ENCODE data around the gene CREB5. TPM values are rescaled to one million over a fixed set of nuclear protein-coding genes. Genes with fewer than 3 reads are reported as not detected.

CREB5 gene
- total RNA-seq, 1 donor from 2014 or later, result 25.7 TPM

- no peak overlapping the region for H3K4me3 ChIP-seq (ENCODE audit: low read depth, low read length)
- TF ChIP-seq, protein P1, sequence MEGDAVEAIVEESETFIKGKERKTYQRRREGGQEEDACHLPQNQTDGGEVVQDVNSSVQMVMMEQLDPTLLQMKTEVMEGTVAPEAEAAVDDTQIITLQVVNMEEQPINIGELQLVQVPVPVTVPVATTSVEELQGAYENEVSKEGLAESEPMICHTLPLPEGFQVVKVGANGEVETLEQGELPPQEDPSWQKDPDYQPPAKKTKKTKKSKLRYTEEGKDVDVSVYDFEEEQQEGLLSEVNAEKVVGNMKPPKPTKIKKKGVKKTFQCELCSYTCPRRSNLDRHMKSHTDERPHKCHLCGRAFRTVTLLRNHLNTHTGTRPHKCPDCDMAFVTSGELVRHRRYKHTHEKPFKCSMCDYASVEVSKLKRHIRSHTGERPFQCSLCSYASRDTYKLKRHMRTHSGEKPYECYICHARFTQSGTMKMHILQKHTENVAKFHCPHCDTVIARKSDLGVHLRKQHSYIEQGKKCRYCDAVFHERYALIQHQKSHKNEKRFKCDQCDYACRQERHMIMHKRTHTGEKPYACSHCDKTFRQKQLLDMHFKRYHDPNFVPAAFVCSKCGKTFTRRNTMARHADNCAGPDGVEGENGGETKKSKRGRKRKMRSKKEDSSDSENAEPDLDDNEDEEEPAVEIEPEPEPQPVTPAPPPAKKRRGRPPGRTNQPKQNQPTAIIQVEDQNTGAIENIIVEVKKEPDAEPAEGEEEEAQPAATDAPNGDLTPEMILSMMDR (conservative IDR thresholded peaks at IDR 0.05; ENCODE audit: low read depth, low read length), result no peak
- no peak for DNase-seq (ENCODE audit: low read depth)
Measured at GRCh38 chr7:28654110-28654509, 241.8 kb downstream of the CREB5 start.

GRCh38 chr7:28656529-28656928, 244.2 kb downstream of the CREB5 start:
- TF ChIP-seq, protein P1 (conservative IDR thresholded peaks at IDR 0.05; ENCODE audit: low read depth, low read length), result no peak
- DNase-seq (ENCODE audit: low read depth), result no peak
- H3K4me3 ChIP-seq (ENCODE audit: low read depth, low read length), result no peak overlapping the region

DNA sequence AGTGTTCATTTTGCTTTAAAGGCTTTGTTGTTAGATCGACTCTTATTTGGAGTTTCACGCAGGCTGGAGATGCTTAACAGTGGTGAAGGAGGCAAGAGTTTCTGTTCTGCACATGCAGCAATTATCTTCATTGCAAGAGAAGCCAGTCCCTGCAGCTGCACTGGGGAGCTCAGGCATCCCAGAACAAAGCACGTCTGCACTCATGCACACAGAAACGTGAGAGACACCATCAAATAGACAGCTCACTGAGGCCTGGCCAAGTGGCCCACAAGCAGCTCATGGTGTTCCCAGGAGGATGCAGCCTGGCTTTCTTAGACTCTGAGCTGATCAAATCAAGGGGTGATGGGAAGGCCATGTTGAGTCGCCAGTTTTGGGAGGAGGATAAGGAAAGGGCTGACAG, 246.1 kb downstream of the CREB5 start:
- no peak overlapping the region for H3K4me3 ChIP-seq (ENCODE audit: low read depth, low read length)
- DNase-seq (ENCODE audit: low read depth), result no peak
- TF ChIP-seq, protein P1 (conservative IDR thresholded peaks at IDR 0.05; ENCODE audit: low read depth, low read length), result no peak

- TF ChIP-seq, protein P1 (conservative IDR thresholded peaks at IDR 0.05; ENCODE audit: low read depth, low read length), result no peak
- DNase-seq (ENCODE audit: low read depth), result no peak
- no peak overlapping the region for H3K4me3 ChIP-seq (ENCODE audit: low read depth, low read length)
Measured at GRCh38 chr7:28660132-28660531, 247.8 kb downstream of the CREB5 start.

GRCh38 chr7:28661826-28662595, 249.7 kb downstream of the CREB5 start:
- TF ChIP-seq, protein P1 (conservative IDR thresholded peaks at IDR 0.05; ENCODE audit: low read depth, low read length), result no peak
- DNase-seq (ENCODE audit: low read depth), result no peak
- no peak overlapping the region for H3K4me3 ChIP-seq (ENCODE audit: low read depth, low read length)

GRCh38 chr7:28666154-28666553, 253.8 kb downstream of the CREB5 start:
- DNase-seq (ENCODE audit: low read depth), result no peak
- TF ChIP-seq, protein P1 (conservative IDR thresholded peaks at IDR 0.05; ENCODE audit: low read depth, low read length), result no peak
- H3K4me3 ChIP-seq (ENCODE audit: low read depth, low read length), result no peak overlapping the region

GRCh38 chr7:28668085-28668484, 255.8 kb downstream of the CREB5 start:
- DNase-seq (ENCODE audit: low read depth), result no peak
- H3K4me3 ChIP-seq (ENCODE audit: low read depth, low read length), result no peak overlapping the region
- TF ChIP-seq, protein P1 (conservative IDR thresholded peaks at IDR 0.05; ENCODE audit: low read depth, low read length), result no peak
